Stimulated activated CD8-positive, alpha-beta memory T cell treated with anti-CD3 and anti-CD28 coated beads, Interleukin-7, amount 100 ng/mL, for 24 hours (primary cell): ENCODE results near the gene CCL27.
"Not testable (repeated sequence)": the region's sequence is repeated elsewhere in the genome, so short reads cannot be mapped to it uniquely, and the experiment has no call there.

ENCODE experiments used
- DNase-seq: peaks from one replicate; pipeline ENCODE4 v3.0.0-alpha.2; 2020; ENCODE audit warnings: low read depth

The CCL27 gene

GRCh38 chr9:34651321-34651720, 11.1 kb downstream of the CCL27 start:
- no peak for DNase-seq

DNA sequence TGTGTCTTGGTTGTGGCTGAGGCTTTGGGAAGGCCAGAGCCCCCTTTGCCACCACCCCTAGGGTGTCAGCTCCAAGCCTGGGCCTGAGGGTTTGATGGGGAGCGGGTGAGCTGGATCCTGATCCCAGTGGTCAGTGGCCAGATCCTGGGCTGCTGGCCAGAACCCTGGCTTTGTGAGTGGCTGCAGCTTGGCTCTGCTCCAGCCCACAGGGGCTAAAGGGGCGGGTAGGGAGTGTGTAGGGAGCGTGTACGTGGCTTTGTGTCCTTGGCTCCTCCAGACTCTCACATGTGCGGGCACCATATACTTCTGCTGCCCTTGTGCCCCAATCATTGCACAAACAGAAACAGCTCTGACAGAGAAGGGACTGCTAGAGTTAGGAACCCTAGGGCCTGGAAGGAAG, 11.6 kb downstream of the CCL27 start:
- DNase-seq, result no peak

DNA sequence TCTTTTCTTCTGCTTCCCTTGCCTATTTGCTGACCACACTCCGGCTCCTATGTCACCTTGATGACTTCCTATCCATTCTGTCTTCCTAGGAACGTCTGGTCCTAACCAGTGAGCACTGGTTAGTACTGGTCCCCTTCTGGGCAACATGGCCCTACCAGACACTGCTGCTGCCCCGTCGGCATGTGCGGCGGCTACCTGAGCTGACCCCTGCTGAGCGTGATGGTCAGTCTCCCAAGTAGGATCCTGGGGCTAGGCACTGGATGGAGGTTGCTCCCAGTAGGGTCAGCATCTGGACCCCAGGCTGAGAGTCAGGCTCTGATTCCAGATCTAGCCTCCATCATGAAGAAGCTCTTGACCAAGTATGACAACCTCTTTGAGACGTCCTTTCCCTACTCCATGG, 13.8 kb downstream of the CCL27 start:
- no peak for DNase-seq

DNA sequence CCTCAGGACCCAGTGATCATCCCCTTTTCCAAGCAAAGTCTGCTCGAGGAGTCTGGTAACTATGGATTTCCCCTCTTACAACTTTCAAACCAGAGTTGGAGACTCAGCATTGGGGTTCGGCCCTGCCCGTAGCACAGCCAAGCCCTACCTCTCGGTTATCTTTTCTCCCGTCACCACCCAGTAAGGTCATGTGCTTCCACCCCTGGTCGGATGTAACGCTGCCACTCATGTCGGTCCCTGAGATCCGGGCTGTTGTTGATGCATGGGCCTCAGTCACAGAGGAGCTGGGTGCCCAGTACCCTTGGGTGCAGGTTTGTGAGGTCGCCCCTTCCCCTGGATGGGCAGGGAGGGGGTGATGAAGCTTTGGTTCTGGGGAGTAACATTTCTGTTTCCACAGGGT, 14.8 kb downstream of the CCL27 start:
- DNase-seq, result no peak

DNA sequence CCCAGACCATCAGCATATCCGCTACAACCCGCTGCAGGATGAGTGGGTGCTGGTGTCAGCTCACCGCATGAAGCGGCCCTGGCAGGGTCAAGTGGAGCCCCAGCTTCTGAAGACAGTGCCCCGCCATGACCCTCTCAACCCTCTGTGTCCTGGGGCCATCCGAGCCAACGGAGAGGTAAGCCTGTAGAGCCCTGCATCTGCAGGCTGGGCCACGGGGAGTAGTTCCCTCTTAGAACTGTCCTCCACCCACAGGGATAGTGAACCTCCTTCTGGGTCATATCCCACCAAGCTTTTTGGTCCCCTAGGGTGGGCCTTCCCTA, 15.4 kb downstream of the CCL27 start:
- no peak for DNase-seq

GRCh38 chr9:34646211-34647083, 16.0 kb downstream of the CCL27 start, which contains the start of gene GALT:
TSS of gene GALT (plus strand) at chr9:34646675. CDS start at chr9:34646705, 30 bp downstream.
- DNase-seq, result peak; percentile 94

DNA sequence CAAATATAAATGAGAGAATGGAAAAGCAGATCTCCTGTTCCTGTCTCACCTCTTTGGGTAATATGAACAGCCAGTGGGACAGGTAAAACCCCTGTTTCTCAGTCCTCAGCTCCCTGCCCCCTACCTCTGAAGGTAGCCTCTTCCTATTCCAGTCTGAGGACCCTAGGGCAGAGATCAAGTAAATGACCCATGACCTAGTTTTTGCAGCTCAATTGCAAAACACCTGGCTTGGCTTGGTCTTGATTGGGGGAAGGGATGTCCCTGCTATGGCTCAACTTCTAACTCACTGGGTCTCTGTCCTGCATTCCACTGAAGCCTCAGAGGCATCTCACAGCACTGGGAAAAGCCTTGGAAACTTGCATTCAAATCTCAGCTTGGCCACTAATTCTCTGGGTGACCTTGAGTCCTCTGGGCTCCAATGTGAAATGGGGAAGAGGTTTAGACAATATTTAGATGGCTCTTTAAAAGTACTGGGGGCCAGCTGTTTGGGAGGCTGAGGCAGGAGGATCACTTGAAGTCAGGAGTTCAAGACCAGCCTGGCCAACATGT, 17.6 kb downstream of the CCL27 start:
- DNase-seq, result no peak

DNA sequence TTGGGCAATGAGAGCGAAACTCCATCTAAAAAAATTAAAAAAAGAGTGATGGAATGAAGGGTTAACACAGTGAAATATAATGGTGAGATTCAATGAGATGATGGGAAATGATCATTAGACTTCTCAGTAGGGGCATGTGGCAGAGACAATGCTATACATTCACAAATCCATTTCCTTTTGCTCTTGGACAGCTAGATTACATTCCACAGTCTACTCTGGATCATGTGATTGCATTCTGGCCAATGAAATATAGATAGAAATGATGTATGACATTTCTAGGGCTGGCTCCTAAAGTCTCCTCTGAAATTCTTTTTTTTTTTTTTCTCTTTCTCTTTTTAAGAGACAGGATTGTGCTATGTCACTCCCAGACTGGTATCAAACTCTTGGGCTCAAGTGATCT, 19.8 kb downstream of the CCL27 start:
- DNase-seq, result no peak

- not testable (repeated sequence) for DNase-seq
These were observed 23.1 kb downstream of the CCL27 start for GRCh38 chr9:34639322-34639721.

- no peak for DNase-seq
These were observed 24.4 kb downstream of the CCL27 start for GRCh38 chr9:34638138-34638445.

DNA sequence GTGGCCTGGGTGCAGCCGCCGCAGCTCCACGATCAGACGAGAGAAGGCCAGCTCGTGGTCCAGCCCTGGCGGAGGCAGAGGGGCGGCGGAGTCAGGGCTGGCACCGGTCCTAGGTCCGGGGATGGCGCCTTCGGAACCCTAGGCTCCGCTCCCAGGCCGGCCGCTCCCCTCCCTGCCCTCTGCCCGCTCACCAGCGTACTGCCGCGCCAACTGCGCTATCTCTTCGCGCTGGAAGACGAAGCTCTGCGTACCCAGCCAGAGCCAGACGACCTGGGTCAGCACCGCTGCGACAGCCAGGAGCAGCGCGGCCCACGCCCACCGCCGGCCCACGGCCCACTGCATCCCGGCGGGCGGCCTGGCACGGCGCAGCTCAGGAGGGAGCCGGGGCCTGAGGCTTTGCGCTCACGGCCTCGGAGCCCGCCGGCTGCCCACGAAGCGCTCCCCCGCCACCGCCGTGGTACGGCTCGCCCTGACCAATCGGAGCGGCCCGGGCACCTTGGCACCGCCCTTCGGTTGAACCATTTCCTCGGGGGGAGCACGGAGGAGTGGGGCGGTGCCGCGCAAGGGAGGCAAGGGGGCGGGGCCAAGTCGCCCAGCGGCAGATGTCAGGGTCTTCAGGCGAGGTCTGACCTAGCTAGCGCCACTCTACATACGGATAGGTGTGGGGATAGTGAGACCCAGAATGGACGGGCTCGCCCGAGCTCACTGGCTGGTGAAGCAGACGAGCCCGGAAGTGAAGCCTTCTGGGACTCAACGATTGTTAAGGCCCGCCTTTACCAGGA, 24.9 kb downstream of the CCL27 start, which contains the start of gene SIGMAR1:
Gene SIGMAR1 (minus strand): TSS at position 432 of the 782 bp plus-strand sequence. CDS start 90 bp downstream, at position 342.
- DNase-seq, result peak; percentile 83

- no peak for DNase-seq
These were observed 25.6 kb downstream of the CCL27 start for GRCh38 chr9:34636791-34637355.

GRCh38 chr9:34635556-34635955, 26.9 kb downstream of the CCL27 start:
- DNase-seq, result no peak

DNA sequence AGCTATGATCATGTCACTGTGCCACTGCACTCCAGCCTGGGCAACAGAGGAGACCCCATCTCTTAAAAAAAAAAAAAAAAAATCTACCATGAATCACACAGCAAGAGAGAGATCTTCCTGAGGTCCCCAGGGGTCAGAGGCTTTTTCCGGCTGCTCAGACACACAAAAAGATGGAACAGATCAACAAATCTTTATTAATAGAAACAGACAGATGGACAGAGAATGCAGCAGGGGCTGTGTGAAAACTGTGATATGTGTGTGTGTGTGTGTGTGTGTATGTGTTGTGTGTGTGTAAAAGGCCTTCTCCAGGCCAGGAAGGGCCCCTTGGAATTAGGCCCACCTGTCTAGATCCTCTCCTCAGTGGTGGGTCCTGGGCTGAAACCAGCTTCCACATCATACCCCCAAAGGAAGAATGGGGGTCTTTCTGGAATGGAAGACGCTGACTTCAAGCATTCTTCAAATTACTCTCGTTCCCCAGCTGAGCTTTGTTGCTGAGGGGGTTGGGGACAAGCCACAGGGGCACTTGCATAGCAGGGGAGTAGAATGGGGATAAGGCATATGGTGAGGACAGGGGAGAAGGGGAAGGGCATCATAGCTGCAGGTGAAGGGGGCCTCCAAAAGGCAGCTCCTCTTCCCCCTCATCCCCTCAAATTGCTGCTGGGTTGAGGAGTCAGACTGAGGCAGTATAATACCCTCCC, 27.8 kb downstream of the CCL27 start:
- no peak for DNase-seq

GRCh38 chr9:34633851-34634550, 28.5 kb downstream of the CCL27 start:
- no peak for DNase-seq

- DNase-seq, result no peak
These were observed 29.3 kb downstream of the CCL27 start for GRCh38 chr9:34633166-34633565.

GRCh38 chr9:34630402-34631154, 31.9 kb downstream of the CCL27 start:
- DNase-seq, result no peak

DNA sequence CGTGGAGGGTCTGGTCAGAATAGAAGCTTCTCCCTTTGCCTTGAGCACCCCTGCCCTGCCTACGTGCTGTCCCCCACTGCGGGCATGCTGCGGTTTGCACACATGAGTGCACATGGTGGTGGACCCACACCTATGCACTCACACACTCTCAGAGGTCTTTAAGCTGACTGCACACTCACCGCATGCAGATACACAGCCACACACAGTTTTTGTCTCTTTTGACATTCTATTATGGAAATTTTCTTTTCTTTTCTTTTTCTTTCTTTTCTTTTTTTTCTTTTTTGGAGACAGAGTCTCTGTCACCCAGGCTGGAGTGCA, 33.0 kb downstream of the CCL27 start:
- no peak for DNase-seq

- DNase-seq, result no peak
These were observed 33.6 kb downstream of the CCL27 start, which contains the start of gene ARID3C for GRCh38 chr9:34628656-34629490. TSS of gene ARID3C (minus strand) at chr9:34629066. CDS start at chr9:34628014, 1,052 bp downstream.
